Daoy (cell line): ENCODE data around the gene CARD19. TPM values are rescaled to one million over a fixed set of nuclear protein-coding genes. Genes with fewer than 3 reads are reported as not detected.
"Not testable (repeated sequence)": the region's sequence is repeated elsewhere in the genome, so short reads cannot be mapped to it uniquely, and the experiment has no call there.

Experiments
- DNase-seq: peaks from one replicate; pipeline ENCODE4 v3.0.0-alpha.2; 2015; ENCODE audit warnings: low read depth
- total RNA-seq: library from RNA; depleted of rRNA; stranded (reverse); fragments of >200 nt; shearing (Covaris generic); gene quantifications from 2 replicates; pipeline ENCODE4 v1.2.3, GENCODE V29; 2014

Gene CARD19
- total RNA-seq, 1 experiment from 2014 or later = 36.1 TPM

GRCh38 chr9:93133681-93134014, 37.6 kb downstream of the CARD19 start:
- DNase-seq = peak; percentile 75

- peak; percentile 85 for DNase-seq
Observed at GRCh38 chr9:93134015-93134739, 38.2 kb downstream of the CARD19 start, which contains the start of gene NINJ1. Gene NINJ1, minus strand, starts transcription at chr9:93134251. Its CDS starts 34 bp downstream, at chr9:93134217.

- peak; percentile 3 for DNase-seq
Observed at GRCh38 chr9:93134740-93135444, 38.9 kb downstream of the CARD19 start.

- DNase-seq = no peak
Observed at GRCh38 chr9:93136011-93136440, 40.0 kb downstream of the CARD19 start.

- no peak for DNase-seq
Observed at GRCh38 chr9:93137362-93137761, 41.3 kb downstream of the CARD19 start.

- DNase-seq = no peak
Observed at GRCh38 chr9:93138171-93138764, 42.3 kb downstream of the CARD19 start.

- DNase-seq = no peak
Observed at GRCh38 chr9:93139365-93140182, 43.6 kb downstream of the CARD19 start.

- DNase-seq = no peak
Observed at GRCh38 chr9:93141771-93142483, 45.9 kb downstream of the CARD19 start.

GRCh38 chr9:93143830-93144530, 48.0 kb downstream of the CARD19 start:
- no peak for DNase-seq

GRCh38 chr9:93146696-93147095, 50.7 kb downstream of the CARD19 start:
- DNase-seq = not testable (repeated sequence)

GRCh38 chr9:93147632-93148031, 51.6 kb downstream of the CARD19 start:
- no peak for DNase-seq

GRCh38 chr9:93148721-93149120, 52.7 kb downstream of the CARD19 start:
- no peak for DNase-seq

- no peak for DNase-seq
Observed at GRCh38 chr9:93149361-93149760, 53.3 kb downstream of the CARD19 start.

- no peak for DNase-seq
Observed at GRCh38 chr9:93151097-93151784, 55.2 kb downstream of the CARD19 start.

GRCh38 chr9:93154293-93154903, 58.4 kb downstream of the CARD19 start:
- DNase-seq = peak; percentile 60

GRCh38 chr9:93155716-93156474, 59.9 kb downstream of the CARD19 start:
- no peak for DNase-seq

GRCh38 chr9:93156475-93157008, 60.5 kb downstream of the CARD19 start:
- DNase-seq = no peak
